ENCODE results near the gene ZNF488.
"Not testable (repeated sequence)": the region's sequence is repeated elsewhere in the genome, so short reads cannot be mapped to it uniquely, and the experiment has no call there.

The ZNF488 gene, protein sequence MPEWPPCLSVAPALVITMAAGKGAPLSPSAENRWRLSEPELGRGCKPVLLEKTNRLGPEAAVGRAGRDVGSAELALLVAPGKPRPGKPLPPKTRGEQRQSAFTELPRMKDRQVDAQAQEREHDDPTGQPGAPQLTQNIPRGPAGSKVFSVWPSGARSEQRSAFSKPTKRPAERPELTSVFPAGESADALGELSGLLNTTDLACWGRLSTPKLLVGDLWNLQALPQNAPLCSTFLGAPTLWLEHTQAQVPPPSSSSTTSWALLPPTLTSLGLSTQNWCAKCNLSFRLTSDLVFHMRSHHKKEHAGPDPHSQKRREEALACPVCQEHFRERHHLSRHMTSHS

DNA sequence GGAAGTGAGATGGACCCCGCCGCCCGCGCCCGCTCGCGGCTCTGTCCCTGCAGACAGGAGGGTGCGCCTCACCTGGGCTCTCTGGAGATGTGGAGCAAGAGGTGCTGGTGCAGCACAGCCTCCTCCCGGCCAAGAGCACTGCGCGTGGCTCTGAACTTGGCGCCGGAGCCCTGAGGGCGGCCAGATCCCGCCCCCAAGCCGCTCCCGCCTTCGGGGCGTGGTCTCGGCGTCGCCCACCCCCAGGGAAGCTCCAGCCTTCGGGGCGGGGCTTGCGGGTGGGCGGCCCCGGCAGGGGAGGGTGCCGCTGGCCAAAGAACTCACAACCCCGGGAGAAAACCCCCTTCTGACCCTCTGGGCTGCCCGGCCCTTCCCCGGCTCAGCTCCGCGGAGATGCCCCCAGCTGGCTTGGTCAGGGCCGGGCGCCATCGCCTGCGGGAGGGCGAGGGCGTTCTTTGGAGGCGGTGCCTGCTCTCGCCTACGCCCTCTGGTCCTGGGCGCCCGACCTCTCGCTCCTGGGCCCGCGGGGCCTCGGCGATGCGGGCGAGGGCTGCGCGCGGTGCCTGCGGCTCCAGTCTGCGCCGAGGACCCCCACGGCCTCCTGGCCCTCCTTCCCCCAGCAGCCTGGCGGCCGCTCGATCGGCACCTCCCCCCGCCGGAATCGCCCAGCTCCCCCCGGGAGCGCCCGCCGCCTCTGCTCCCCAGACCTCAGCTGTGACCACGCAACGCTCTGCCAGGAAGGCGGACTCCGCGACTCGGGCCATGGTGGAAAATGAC is at the start of gene ZNF488:
Gene ZNF488 (minus strand): TSS at position 146 of the 774 bp plus-strand sequence. CDS start 15,464 bp downstream, outside the sequence.
- DNase-seq, result peak in 2 of 4 experiments; percentile 17 to 29

DNA sequence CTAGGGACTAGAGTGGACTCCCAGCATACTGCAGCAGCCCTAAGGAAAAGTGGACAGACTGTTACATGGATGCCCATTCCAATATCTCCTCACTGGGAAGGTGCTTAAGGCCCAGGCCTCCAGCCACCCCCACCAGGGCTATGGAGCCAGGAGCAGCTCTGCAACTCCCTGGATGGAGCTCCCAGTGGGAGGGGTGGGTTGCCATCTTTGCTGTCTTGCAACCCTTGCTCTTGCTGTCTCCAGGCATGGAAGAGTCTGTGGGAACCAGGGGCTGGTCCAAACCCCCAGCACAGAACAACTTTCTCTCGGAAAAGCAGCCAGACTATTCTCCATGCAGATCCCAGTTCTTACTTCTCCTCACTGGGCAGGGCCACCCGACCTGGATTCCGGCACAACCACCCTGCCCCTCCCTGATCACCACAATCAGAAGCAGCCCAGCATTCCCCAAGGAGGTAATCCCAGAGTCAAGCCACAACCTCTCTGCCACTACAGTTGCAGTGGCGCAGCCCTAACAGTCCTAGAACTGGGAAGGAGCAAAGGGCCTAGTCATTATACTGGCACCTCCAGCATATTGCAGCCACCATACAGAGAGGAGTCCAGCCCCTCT is 41.8 kb upstream of the ZNF488 start:
- DNase-seq, result no peak

DNA sequence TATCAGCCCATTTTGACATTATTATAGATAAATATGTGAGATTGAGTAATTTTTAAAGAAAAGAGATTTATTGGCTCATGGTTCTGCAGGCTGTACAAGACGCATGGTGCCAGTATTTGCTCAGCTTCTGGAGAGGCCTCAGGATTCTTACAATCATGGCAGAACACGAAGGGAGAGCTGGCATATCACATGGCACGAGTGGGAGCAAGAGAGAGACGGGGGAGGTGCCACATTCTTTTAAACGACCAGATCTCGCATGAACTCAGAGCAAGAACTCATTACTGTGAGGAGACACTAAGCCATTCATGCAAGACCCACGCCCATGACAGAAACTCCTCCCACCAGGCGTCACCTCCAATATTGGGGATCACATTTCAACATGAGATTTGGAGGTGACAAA is 40.1 kb upstream of the ZNF488 start:
- DNase-seq, result no peak

DNA sequence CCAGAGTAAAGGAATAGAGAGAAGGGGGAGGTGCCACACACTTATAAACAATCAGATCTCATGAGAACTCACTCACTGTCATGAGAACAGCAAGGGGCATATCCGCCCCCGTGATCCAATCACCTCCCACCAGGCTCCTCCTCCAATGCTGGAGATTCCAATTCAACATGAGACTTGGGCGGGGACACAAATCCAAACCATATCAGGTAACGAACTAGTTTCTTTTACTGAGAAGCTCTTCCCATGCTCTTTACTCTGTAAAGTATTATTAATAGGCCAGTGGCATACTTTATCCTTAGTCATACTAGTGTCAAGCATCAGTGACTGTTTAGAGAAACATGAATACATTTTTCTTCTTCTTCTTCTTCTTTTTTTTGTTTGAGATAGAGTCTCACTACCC is 39.4 kb upstream of the ZNF488 start:
- DNase-seq, result no peak

DNA sequence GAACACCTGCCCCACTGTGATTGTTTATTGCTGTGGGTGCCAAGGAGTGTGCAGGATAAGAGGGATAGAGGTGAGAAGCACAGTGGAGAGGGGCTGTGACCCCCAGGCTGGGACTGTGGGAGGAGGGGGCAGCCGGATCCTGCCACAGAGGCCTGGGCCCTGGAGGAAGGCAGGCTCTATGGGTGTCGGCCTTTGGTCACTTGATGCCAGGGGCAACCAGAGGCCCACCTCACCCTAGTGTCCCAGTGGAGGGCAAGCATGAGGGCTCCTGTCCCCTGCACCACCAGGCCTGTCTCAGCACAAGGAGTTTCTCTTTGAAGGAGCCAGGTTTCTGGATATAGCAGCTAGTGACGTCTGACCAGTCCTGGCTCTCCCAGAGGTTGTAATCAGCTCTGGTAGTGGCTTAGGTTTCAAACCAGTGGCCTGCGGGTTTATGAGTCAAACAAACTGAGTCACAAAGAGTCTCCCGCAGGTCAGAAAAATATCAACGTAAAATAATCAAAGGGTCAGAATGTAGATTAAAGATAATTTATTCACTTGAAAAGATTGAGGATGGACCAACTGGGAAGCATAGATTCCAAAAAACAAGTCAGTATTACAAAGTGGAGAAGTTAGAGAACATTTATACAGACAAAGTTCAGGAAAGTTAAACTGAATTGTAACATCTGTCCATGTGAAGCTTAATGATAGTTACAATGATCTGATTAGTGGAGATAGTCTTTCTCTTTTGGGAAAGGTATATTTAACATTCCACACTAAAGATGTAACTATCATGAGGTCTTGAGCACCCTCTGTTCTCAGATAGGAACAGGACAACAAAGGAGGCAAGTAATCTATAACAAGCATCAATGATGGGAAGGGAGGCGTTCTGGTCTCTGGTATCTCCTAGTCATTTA is 37.2 kb upstream of the ZNF488 start:
- DNase-seq, result no peak

DNA sequence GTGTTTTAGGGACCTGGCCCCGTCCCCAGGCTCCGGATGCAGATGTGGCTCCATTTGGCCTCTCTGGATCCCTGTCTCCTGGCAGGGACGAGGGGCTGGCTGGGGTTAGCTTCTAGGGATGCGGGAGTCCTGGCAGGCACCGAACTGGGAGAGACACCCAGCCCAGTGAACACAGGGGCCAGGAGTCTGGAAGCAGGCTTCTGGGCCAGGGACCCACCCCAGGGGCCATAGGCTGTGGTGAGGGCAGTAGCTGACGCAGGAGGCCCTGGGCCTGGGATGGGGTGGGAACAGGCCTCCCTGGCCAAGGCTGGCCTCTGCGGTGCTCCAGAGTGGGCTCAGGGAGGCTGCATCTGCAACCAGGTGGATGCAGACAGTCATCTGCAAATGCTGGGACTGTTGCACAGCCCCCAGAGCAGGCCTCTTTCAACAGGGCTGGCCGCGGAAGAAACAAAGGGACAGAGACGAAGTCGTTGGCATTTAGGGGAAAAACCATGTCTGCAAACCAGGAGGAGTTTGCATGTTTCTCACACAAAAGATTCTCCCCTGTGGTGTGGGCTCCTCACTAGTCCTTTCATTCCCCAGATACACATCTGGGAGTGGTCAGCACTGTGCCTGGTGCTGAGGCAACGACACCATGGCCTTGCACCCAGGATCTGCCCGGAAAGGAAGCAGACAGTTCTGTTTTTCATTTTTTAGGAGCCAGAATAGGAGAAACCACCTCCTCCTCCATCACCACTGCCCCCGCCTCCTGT is 36.4 kb upstream of the ZNF488 start:
- DNase-seq, result no peak

DNA sequence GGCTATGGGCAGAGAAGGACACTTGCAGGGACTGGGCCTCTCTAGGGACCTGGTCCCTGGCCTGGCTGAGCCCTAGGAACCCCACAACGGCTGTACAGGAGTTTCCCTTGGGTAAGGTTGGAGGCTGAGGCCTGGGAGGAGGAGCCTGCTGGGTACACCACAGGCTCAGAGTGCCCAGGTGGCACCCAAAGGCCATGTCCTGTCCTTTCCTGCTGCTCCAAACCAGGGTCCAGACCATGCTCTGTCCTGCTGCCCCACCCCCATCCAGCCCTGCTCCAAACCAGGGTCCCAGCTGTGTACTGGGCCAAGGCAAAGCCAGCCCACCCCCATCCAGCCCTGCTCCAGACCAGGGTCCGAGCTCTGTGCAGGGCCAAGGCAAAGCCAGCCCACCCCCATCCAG is 35.3 kb upstream of the ZNF488 start:
- no peak for DNase-seq

DNA sequence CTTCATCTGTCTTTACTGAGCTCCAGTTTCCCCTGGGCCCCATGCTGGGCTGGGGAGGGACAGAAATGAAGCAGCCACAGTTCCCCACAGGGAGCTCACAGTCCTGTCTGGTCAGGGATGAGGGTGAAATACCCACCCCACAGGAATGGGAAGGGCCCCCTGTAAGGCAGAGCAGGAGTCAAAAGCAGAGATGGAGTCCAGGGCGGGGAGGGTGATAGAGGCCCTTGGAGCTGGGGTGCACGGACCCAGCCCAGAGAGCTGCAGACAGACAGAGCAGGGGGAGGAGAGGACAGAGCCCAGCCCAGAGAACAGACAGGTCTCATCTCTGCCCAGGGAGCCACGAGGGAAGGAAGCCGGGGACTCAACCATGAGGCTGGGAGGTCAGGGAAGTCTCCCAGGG is 34.9 kb upstream of the ZNF488 start:
- DNase-seq, result no peak

DNA sequence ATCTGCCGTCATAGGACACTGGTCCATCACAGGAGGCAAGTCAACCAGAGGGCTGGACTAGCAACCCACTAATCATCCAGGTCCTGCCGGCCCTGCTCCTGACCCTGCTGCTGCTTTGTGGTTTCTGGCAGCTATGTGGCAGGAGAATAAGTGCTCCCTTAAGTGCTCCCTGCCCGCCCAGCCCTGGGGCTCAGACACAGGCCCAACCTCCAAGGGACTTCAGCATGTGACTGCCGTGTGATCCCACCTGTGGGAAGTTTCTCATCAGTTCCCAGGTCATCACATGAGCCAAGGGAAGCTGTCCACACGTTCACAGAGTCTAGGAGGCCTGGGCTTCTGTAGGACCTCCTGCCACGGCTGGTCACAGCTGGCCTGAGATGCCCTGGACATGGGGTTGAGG is 34.2 kb upstream of the ZNF488 start:
- no peak for DNase-seq

DNA sequence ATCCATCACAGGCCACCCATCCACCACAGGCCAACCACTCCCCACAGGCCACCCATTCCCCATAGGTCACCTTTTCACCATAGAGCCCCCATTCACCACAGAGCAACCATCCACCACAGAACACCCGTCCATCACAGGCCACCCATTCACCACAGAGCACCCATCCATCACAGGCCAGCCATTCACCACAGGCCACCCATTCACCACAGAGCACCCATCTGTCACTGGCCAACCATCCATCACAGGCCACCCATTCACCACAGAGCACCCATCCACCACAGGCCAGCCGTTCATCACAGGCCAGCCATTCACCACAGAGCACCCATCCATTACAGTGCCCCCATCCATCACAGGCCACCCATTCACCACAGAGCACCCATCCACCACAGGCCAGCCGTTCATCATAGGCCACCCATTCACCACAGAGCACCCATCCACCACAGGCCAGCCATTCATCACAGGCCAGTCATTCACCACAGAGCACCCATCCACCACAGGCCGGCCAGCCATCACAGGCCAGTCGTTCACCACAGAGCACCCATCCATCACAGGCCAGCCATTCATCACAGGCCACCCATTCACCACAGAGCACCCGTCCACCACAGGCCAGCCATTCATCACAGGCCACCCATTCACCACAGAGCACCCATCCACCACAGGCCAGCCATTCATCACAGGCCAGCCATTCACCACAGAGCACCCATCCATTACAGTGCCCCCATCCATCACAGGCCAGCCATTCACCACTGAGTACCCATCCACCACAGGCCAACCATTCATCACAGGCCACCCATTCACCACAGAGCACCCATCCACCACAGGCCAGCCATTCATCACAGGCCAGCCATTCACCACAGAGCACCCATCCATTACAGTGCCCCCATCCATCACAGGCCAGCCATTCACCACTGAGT is 32.5 kb upstream of the ZNF488 start:
- not testable (repeated sequence) for DNase-seq

DNA sequence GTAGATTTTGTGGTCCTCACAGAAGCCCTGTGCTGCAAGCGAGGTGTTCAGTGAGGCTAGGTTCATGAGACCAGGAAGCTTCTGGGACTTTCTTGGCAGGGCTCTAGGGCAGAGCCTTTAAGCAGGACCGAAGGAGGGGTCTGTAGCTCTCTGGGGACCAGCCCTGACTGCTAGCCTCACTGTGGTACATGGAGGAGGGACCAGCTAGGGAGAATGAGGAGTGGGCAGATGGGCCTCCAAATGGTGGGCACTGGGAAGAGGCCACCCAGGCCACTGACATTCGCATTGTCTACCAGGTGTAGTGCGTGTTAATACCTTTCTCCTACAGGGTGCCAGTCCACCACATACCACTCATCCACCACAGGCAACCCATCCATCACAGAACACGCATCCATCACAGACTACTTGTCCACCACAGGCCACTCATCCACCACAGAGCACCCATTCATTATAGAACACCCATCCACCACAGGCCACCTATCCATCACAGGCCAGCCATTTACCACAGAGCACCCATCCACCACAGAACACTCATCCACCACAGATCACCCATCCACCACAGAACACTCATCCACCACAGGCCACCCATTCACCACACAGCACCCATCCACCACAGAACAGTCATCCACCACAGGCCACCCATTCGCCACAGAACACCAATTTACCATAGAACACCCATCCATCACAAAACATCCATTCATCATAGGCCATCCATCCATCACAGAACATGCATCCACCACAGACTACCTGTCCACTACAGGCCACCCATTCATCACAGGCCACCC is 31.6 kb upstream of the ZNF488 start:
- no peak for DNase-seq

DNA sequence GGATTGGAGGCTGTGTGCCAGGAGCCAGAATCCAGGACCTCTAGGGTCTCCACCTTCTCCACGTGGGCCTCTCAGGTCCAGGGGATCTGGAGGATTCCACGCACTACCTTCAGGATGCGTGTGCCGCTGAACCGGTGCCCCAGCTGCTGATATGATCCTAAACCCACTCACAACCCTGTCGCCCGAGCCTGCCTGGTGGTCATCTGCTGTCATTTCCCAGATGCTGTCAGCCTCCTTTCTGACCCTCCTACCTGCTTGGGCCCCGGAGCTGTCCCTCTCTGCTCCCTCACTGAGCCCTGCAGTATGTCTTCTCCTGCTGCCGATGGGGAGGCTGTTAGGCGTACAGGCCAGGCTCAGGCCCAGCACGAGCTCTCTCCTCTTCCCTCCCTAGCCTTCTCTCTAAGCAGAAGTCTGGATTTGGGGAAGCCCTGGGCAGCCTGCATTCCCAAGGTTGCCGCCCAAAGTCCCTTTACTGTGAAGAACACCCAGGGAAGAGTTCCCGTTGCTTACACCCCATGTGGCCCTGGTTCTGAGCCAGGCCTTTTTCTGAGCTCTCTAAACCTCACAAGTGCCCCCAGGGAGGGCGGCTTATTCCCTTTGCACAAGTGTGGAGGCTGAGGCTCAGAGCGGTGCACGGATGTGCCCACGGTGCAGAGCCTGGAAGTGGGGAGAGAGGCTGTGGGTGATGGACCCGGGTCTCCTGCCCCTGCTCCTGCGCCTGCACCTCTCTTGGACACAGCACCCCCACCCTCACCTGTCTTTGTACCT is 30.8 kb upstream of the ZNF488 start:
- no peak for DNase-seq

DNA sequence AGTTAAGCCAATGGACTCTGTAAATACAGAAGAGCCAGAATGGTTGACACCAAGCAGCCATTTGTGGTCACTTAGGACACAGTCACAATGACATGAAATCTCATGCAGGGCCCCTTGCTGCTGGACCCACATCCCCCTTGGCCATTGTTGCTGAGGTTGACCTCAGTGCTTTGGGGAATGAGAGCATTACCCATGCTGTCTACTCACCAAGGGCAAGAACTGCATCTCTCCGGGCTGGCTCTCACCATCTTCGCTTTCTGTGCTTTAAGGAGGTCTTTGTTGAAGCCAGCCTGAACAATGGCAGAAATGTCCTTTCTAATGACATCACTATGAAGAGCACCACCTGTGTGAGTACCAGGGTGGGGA is 30.1 kb upstream of the ZNF488 start:
- no peak for DNase-seq

DNA sequence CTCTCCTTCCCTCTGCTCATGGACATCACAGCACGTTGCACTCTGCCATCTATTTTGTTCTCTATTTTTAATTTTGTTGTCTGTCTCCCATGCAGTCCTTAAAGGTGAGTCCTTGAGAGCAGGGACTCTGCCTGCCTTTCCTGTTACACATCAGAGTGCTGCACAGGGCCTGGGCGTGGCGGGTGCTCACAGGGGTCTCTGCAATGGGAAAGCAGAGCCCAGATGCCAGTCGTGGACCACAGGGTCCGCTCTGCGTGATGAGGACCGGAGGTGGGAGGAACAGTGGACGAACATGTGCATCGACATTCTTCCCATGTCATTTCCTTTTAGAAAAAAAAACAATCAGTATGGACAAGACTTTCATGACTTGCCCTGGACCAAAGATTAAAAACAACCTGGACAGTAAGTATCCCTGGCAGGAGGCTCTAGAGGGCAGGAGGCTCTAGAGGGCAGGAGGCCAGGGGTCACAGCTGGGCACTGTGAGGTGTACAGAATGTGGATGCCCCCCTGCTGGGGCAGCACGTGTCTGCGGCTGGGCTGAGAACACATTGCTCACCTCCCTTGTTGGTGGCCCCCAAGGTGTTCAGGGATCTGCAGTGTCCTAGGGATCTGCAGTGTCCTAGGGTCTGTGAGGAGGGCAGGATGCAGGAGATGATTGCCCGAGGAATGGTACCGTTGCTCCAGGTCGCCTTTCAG is 29.6 kb upstream of the ZNF488 start:
- no peak for DNase-seq

DNA sequence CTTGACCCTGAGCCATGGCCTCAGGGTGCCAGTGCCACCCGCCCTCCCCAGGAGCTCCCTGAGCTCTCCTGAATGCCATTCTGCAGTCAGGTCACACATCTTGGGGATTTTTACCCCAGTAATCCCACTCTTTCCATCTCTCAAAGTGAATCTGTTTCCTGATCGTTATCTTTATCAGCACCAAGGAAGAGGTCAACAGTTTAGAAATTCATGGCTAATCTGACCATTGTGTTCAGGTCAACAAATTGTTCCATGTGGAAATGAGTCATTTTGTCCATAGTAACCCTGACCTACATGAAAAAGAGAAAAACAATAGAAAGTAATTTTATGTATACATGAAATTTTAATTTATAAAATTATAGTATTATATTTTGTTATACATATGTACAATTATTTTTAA is 28.8 kb upstream of the ZNF488 start:
- no peak for DNase-seq

DNA sequence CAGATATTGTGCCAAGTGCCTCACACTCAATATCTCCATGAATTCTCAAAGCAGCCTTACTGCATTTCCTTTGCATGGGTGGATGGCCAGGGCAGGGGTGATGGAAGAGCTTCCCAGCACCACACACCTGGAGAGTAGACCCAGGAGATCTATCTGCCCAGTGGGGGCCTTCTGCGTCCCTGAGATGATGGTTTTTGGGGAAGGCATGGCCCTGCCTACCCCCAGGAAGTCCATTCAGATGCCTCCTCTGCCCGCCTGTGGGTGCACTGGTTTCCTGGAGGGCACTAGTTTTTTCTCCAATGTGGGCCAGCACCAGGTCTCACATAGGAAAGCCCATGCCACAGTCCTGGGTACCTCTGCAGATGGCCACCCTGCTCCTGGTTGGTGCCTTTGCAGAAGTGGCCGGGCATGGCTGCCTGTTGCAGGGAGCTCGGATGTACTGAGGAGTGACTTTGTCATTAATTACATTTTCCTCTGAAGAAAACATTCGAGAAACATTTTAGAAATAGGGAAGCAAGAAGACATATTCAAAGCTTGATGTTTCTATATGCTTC is 28.2 kb upstream of the ZNF488 start:
- DNase-seq, result no peak

DNA sequence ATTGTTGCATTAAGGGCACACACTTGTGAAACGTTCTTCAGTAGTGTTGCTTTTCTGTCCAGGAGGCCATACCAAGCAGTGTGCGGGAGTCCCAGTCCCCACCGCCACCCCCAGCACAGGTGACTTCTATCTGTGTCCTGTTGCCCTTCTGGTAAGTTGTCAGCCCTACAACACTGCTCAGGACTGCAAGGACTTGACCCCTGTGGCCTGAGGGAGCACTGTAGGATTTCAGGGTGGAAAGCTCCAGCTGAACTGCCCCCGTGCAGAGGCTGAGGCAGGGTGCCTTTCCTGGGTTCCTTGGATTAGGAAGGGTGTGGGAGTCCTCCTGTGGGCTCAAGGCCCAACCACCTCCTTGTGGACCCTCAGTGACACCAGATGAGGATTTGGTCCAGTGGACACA is 26.8 kb upstream of the ZNF488 start:
- no peak for DNase-seq

DNA sequence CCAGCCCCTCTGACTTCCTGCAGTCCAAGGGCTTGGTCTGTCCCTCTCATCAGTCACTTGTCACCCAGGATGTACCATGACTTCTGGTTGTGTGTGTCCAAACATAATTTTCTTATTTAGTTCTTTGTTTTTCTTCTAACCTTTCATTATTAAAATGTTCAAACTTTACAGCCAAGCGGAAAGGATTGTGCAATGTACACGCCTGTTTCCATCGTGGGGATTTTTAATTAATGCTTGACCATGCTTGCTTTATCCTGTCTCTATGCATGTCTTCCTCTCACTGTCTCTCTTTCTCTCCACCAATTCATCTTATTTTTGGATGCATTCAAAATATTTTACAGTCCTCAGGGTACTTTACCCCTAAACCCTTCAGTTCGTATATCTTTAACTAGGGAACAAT is 26.2 kb upstream of the ZNF488 start:
- no peak for DNase-seq

DNA sequence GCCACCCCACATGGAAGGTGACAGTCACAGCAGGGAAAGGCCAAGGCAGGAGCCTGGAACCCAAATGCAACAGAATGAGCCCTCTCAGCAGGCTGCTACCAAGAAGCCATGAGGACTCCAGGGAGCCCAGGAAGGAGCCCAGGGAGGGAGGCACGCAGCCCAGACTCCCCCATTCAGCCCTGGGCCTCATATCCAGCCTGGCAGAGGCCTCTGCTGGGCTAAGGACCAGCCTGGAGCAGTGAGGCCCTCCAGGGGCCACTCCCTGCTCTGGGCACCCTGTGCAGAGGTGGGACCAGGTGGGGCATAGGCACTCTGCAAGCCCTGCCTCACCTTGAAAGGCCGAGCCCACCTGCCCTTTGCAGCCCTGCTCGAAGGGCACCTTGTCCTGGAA is 25.8 kb upstream of the ZNF488 start:
- no peak for DNase-seq
